ENCODE results near the gene CCDC61. TPM values are rescaled to one million over a fixed set of nuclear protein-coding genes. Genes with fewer than 3 reads are reported as not detected.

The CCDC61 gene
- total and polyA plus RNA-seq, 8 donors, result 4.9 to 19.9 (median 9.0) TPM

DNA sequence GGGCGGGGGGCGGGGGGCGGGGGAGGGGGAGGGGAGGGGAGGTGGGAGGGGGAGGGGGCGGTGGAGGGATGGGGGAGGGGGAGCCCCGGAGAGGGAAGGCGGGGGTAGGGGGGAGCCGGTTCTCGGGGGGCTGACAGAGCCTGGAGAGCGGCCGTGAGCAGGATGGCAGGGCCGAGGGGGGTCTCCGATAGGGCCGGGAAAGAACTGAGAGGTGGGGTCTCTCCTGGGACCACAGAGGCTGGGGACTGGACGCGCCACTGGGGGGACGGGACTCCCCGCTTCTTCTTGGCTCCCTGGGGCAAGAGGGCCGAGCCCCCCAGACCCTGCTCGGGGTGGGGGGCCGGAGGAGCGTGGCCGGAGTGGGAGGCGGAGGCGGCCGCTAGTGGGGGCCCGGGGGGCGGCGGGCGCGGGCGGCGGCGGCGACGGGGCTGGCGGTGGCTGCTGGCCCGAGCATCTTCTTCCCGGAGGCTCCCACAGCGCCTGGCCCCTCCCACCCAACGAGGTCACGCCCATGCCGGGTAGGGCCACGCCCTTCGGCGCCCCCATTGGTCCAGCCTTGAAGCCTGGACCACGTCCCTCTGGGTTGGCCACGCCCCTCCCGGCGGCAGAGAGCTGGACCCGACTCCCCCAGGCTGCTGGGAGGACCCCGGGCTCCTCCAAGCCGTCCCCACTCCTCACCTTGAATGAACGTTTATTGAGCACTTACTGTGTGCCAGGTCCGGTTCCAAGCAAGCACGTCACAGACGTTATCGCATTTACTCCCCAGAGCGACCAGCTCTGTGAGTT, 21.5 kb upstream of the CCDC61 start, which contains the start of gene NOVA2:
Gene NOVA2, minus strand, starts transcription at position 313 of the 786 bp plus-strand sequence. CDS start 514 bp downstream, outside the sequence.
- Histone ChIP-seq H3K9me3 (no peaks in the 10 kb centered on the region), H3K4me3 (peak within 1 kb of the TSS in 1 of 4 donors; percentile 31), H3K27me3 (peaks cover 0 to 10% (median 0%) of the 10 kb centered on the region in 4 donors), H3K36me3 (no peaks in the 10 kb centered on the region), H3K27ac (no peak within 1 kb of the TSS), H3K4me1 (no peaks in the 10 kb centered on the region)
- peak; percentile 28 to 81 (median 52) for DNase-seq
- no peak for FAIRE-seq
- intact Hi-C loops (cut with DNase I), result no loop called here
- peak in 3 of 4 donors; percentile 59 to 81 (median 79) for ATAC-seq
- WGBS, 2 donors, result 6% methylated on average over 38 to 54 of the region's 58 CpGs
- TF ChIP-seq, protein P1, sequence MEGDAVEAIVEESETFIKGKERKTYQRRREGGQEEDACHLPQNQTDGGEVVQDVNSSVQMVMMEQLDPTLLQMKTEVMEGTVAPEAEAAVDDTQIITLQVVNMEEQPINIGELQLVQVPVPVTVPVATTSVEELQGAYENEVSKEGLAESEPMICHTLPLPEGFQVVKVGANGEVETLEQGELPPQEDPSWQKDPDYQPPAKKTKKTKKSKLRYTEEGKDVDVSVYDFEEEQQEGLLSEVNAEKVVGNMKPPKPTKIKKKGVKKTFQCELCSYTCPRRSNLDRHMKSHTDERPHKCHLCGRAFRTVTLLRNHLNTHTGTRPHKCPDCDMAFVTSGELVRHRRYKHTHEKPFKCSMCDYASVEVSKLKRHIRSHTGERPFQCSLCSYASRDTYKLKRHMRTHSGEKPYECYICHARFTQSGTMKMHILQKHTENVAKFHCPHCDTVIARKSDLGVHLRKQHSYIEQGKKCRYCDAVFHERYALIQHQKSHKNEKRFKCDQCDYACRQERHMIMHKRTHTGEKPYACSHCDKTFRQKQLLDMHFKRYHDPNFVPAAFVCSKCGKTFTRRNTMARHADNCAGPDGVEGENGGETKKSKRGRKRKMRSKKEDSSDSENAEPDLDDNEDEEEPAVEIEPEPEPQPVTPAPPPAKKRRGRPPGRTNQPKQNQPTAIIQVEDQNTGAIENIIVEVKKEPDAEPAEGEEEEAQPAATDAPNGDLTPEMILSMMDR (IDR thresholded peaks at IDR 0.05), result no peak

DNA sequence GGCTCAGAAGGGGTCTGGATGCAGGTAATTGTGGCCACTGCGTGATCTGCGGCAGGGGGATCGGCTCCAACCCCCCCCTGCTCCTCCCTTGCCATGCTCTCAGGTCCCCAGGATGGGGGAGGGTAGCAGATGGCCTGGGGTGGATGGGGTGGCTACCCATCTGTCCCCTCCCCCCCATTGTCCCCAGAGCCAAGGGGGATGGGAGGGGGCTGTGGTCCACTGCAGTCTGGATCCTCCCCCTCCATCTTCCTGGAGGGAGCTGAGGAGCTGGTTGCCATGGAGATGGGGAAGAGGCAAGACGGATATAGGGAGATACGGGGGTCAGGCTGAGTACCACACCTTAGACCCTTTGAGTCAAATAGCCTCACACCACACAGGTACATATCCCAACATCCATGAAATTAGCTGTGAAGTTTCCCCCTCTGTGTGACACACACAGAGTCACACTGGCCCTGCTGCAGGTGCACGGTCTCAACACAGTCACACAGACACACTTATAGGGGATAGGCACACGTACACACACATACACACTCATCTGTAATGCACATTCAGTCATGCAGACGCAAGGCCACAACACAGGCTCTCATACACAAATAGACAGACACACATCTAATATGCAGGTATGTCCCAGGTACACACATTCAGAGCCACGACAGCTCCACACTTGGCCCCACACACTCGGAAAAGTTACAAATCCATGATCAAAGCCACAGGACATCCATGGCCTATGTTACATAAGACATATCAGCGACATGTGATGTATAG, 19.8 kb upstream of the CCDC61 start:
- no peak overlapping the region for H3K27ac ChIP-seq
- WGBS, 2 donors, result 54 to 69% methylated on average over 11 of the region's 11 CpGs
- DNase-seq, result no peak
- no peak for ATAC-seq
- intact Hi-C loops (cut with DNase I), result no loop called here
- no peak for FAIRE-seq
- TF ChIP-seq, protein P1 (IDR thresholded peaks at IDR 0.05), result no peak
- H3K27me3 ChIP-seq, result peaks cover 0 to 10% (median 0%) of the 10 kb centered on the region in 4 donors
- H3K4me3 ChIP-seq, result no peak overlapping the region
- H3K36me3 ChIP-seq, result no peaks in the 10 kb centered on the region
- no peaks in the 10 kb centered on the region for H3K4me1 ChIP-seq
- H3K9me3 ChIP-seq, result no peaks in the 10 kb centered on the region

DNA sequence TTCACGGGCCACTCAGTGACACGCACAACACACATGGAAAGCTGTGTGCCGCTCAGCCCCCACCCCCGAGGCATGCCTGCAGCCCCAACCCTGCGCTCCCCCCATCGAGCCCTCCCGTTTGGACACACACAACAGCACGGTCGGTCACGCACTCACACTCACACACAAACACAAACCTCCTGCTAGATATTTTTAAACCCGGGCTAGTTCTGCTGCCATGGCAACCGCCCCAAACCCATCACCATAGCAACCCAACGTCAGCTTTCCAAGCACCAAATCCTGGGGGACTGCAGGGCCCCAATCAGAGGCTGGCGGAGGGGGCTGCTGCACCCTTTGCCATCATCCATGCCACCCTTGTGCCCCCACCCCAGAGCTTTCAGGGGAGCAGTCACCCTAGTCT, 19.1 kb upstream of the CCDC61 start:
- intact Hi-C loops (cut with DNase I), result no loop called here
- FAIRE-seq (no peak), DNase-seq (no peak), ATAC-seq (no peak)
- Histone ChIP-seq H3K27me3 (peaks cover 0 to 10% (median 0%) of the 10 kb centered on the region in 4 donors), H3K4me1 (no peaks in the 10 kb centered on the region), H3K36me3 (no peaks in the 10 kb centered on the region), H3K9me3 (no peaks in the 10 kb centered on the region), H3K27ac (no peak overlapping the region), H3K4me3 (no peak overlapping the region)
- 40 to 48% methylated on average over 14 of the region's 14 CpGs for WGBS, 2 donors
- TF ChIP-seq, protein P1 (IDR thresholded peaks at IDR 0.05), result no peak

- FAIRE-seq (no peak), DNase-seq (no peak), ATAC-seq (no peak)
- H3K9me3 ChIP-seq, result no peaks in the 10 kb centered on the region
- peaks cover 0 to 5% (median 0%) of the 10 kb centered on the region in 4 donors for H3K27me3 ChIP-seq
- no peaks in the 10 kb centered on the region for H3K4me1 ChIP-seq
- intact Hi-C loops (cut with DNase I), result no loop called here
- no peaks in the 10 kb centered on the region for H3K36me3 ChIP-seq
- H3K4me3 ChIP-seq, result no peak overlapping the region
- WGBS, 2 donors, result 65 to 66% methylated on average over 7 of the region's 7 CpGs
- no peak overlapping the region for H3K27ac ChIP-seq
- TF ChIP-seq, protein P1 (IDR thresholded peaks at IDR 0.05), result no peak
Observed at GRCh38 chr19:45978156-45978555, 17.1 kb upstream of the CCDC61 start.

All from pancreas (tissue), 10 donors.